Common myeloid progenitor, CD34-positive (primary cell): Measurements from ENCODE around the gene TUFT1. TPM values are rescaled to one million over a fixed set of nuclear protein-coding genes. Genes with fewer than 3 reads are reported as not detected.

ENCODE experiments used
- CTCF ChIA-PET: fragments of 350-600 bp; sonication (Branson Sonifier 250); formaldehyde crosslinking; loops from one replicate; lab custom pipeline; 2021; ENCODE audit warnings: antibody characterized with exemption; lab: Charles Lee
- POLR2A ChIA-PET: fragments of 350-600 bp; sonication (Branson Sonifier 250); formaldehyde crosslinking; loops from one replicate; lab custom pipeline; 2021; ENCODE audit warnings: antibody characterized with exemption; lab: Charles Lee
- DNase-seq, 3 donors: peaks; one replicate each; pipeline versions ENCODE4 v3.0.0 to v3.0.0-alpha.2; 2013
- H3K27ac ChIP-seq, 2 experiments: 1 replicate in 1 of 2; 2 replicates in 1 of 2; pipeline ENCODE4 v1.7.0; 2013; ENCODE audit warnings: inconsistent platforms in 2 of 2, low read length in 2 of 2, mild to moderate bottlenecking in 2 of 2, low read depth in 1 of 2, moderate library complexity in 1 of 2; ENCODE audit not compliant: severe bottlenecking in 2 of 2, insufficient read depth in 1 of 2, poor library complexity in 1 of 2
- H3K27me3 ChIP-seq, 5 experiments: replicated peaks in 2 of 5; 1 replicate in 3 of 5; 2 replicates in 2 of 5; pipeline versions ENCODE4 v1.6.1 to v1.7.0; 2013; ENCODE audit warnings: low read length in 4 of 5, mild to moderate bottlenecking in 2 of 5, moderate library complexity in 2 of 5, inconsistent platforms in 1 of 5; ENCODE audit not compliant: insufficient read depth in 5 of 5, control insufficient read depth in 4 of 5
- H3K36me3 ChIP-seq, 4 experiments: 1 replicate in 2 of 4; 2 replicates in 2 of 4; pipeline versions ENCODE4 v1.6.1 to v1.7.0; 2013; ENCODE audit warnings: low read length in 3 of 4, control low read depth in 1 of 4, mild to moderate bottlenecking in 1 of 4; ENCODE audit not compliant: control insufficient read depth in 4 of 4, insufficient read depth in 4 of 4
- H3K4me1 ChIP-seq, 4 experiments: 1 replicate in 3 of 4; 2 replicates in 1 of 4; pipeline versions ENCODE4 v1.6.1 to v1.7.1; 2013; ENCODE audit warnings: low read length in 3 of 4, mild to moderate bottlenecking in 3 of 4, control low read depth in 1 of 4, inconsistent platforms in 1 of 4, moderate library complexity in 1 of 4; ENCODE audit not compliant: control insufficient read depth in 4 of 4, insufficient read depth in 4 of 4; ENCODE audit errors: control extremely low read depth in 1 of 4
- H3K4me3 ChIP-seq, 7 experiments: 1 replicate in 4 of 7; 2 replicates in 3 of 7; pipeline versions ENCODE4 v1.5.1 to v1.7.0; 2013; ENCODE audit warnings: mild to moderate bottlenecking in 7 of 7, low read length in 6 of 7, moderate library complexity in 6 of 7, inconsistent platforms in 2 of 7, low read depth in 2 of 7, control low read depth in 1 of 7; ENCODE audit not compliant: insufficient read depth in 4 of 7, control insufficient read depth in 1 of 7; ENCODE audit errors: extremely low read depth in 1 of 7
- H3K9me3 ChIP-seq, 5 experiments: 1 replicate in 4 of 5; 2 replicates in 1 of 5; pipeline versions ENCODE4 v1.6.1 to v1.7.1; 2013; ENCODE audit warnings: low read length in 4 of 5, mild to moderate bottlenecking in 2 of 5, inconsistent platforms in 1 of 5, low read depth in 1 of 5, moderate library complexity in 1 of 5; ENCODE audit not compliant: control insufficient read depth in 4 of 5, insufficient read depth in 2 of 5; ENCODE audit errors: control extremely low read depth in 1 of 5
- WGBS: methylation state at CpG from one replicate; pipeline ENCODE4 v1.1.5; 2013; ENCODE audit not compliant: insufficient coverage; 5-methylcytosine and 5-hydroxymethylcytosine counted together
- polyA plus RNA-seq: library from polyadenylated mRNA; unstranded; fragments of 120-200 nt; gene quantifications from one replicate; pipeline ENCODE4 v1.2.1, GENCODE V29; 2013

TUFT1 gene, protein sequence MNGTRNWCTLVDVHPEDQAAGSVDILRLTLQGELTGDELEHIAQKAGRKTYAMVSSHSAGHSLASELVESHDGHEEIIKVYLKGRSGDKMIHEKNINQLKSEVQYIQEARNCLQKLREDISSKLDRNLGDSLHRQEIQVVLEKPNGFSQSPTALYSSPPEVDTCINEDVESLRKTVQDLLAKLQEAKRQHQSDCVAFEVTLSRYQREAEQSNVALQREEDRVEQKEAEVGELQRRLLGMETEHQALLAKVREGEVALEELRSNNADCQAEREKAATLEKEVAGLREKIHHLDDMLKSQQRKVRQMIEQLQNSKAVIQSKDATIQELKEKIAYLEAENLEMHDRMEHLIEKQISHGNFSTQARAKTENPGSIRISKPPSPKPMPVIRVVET
- polyA plus RNA-seq = 2.4 TPM

GRCh38 chr1:151540021-151540981 is at the start of gene TUFT1:
Gene TUFT1 (plus strand): TSS chr1:151540309. CDS start chr1:151540367, 58 bp downstream.
- DNase-seq = peak; percentile 92 to 97 (median 96)
- no peaks in the 10 kb centered on the region for H3K9me3 ChIP-seq
- peaks cover 6 to 22% (median 20%) of the 10 kb centered on the region in 4 experiments for H3K4me1 ChIP-seq
- under 1% methylated on average over 64 of the region's 70 CpGs for WGBS
- POLR2A ChIA-PET = interaction anchor here (0.5 to 0.6 kb wide), 3 partner anchors 16 to 290 kb away, joined by 3 to 4 read pairs (median 3); no protein-coding TSS in a partner anchor
- peak within 1 kb of the TSS in 1 of 2 experiments; percentile 25 for H3K27ac ChIP-seq
- no peaks in the 10 kb centered on the region for H3K36me3 ChIP-seq
- peak within 1 kb of the TSS; percentile 73 to 90 (median 78) for H3K4me3 ChIP-seq
- H3K27me3 ChIP-seq = peaks cover 0 to 10% (median 4%) of the 10 kb centered on the region in 5 experiments
- CTCF ChIA-PET = interaction anchor here (1.2 to 1.7 kb wide), 4 partner anchors 11 to 194 kb away, joined by 3 to 7 read pairs (median 4); no protein-coding TSS in a partner anchor

DNA sequence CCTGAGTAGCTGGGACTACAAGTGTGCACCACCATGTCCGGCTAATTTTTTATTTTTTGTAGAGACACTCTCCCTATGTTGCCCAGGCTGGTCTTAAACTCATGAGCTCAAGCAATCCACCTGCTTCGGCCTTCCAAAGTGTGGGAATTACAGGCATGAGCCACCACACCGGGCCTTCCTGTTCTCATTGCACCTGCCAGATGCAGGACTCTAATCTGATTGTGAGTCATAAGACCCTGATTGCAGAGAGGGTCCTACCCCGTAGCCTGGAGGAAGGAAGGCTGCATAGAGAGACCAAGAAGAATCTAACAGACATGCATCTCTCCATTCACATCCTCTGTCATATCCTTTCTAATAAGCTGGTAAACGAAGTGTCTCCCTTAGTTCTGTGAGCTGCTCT is 48.5 kb upstream of the TUFT1 start:
- CTCF ChIA-PET = interaction anchor here (2.0 kb wide), 1 partner anchor 13 kb away, joined by 6 read pairs; no protein-coding TSS in a partner anchor
- no peak for DNase-seq
- H3K36me3 ChIP-seq = no peaks in the 10 kb centered on the region

GRCh38 chr1:151492120-151492519 is 48.0 kb upstream of the TUFT1 start:
- no peak overlapping the region for H3K27ac ChIP-seq
- no peak overlapping the region for H3K4me3 ChIP-seq
- H3K4me1 ChIP-seq = no peaks in the 10 kb centered on the region
- H3K36me3 ChIP-seq = no peaks in the 10 kb centered on the region
- POLR2A ChIA-PET = no interaction called here
- CTCF ChIA-PET = interaction anchor here (2.0 kb wide), 1 partner anchor 12 kb away, joined by 6 read pairs; no protein-coding TSS in a partner anchor
- no peaks in the 10 kb centered on the region for H3K27me3 ChIP-seq
- WGBS = 57% methylated on average over 1 of the region's 1 CpG
- no peak for DNase-seq
- H3K9me3 ChIP-seq = no peaks in the 10 kb centered on the region

More for the DNA sequence above, 48.5 kb upstream of the TUFT1 start:
- H3K4me3 ChIP-seq = no peak overlapping the region
- WGBS = 88% methylated on average over 5 of the region's 5 CpGs
- no peaks in the 10 kb centered on the region for H3K9me3 ChIP-seq
- POLR2A ChIA-PET = interaction anchor here (0.9 kb wide), 1 partner anchor 10 kb away, joined by 3 read pairs; no protein-coding TSS in a partner anchor
- H3K27me3 ChIP-seq = no peaks in the 10 kb centered on the region
- H3K27ac ChIP-seq = no peak overlapping the region
- H3K4me1 ChIP-seq = no peaks in the 10 kb centered on the region

- ChIA-PET CTCF (interaction anchor here (1.7 to 2.0 kb wide), 2 partner anchors 9 to 11 kb away, joined by 6 read pairs; no protein-coding TSS in a partner anchor), POLR2A (no interaction called here)
- H3K9me3 ChIP-seq = no peaks in the 10 kb centered on the region
- H3K27ac ChIP-seq = no peak overlapping the region
- no peaks in the 10 kb centered on the region for H3K36me3 ChIP-seq
- no peak overlapping the region for H3K4me3 ChIP-seq
- no peaks in the 10 kb centered on the region for H3K27me3 ChIP-seq
- no peak for DNase-seq
- 92% methylated on average over 3 of the region's 3 CpGs for WGBS
- H3K4me1 ChIP-seq = no peaks in the 10 kb centered on the region
Measured at GRCh38 chr1:151493042-151493441, 47.1 kb upstream of the TUFT1 start.

- CTCF ChIA-PET = interaction anchor here (1.0 to 1.3 kb wide), 4 partner anchors 9 to 30 kb away, joined by 3 read pairs; no protein-coding TSS in a partner anchor
- POLR2A ChIA-PET = no interaction called here
- Histone ChIP-seq H3K9me3 (no peaks in the 10 kb centered on the region), H3K27ac (no peak overlapping the region), H3K36me3 (no peaks in the 10 kb centered on the region), H3K27me3 (peaks cover 0 to 2% (median 0%) of the 10 kb centered on the region in 5 experiments), H3K4me3 (no peak overlapping the region), H3K4me1 (no peaks in the 10 kb centered on the region)
- peak in 2 of 3 donors; percentile 41 to 42 for DNase-seq
- WGBS = no CpG with 5 or more reads among the region's 1 CpG
Measured at GRCh38 chr1:151494741-151495281, 45.3 kb upstream of the TUFT1 start.

DNA sequence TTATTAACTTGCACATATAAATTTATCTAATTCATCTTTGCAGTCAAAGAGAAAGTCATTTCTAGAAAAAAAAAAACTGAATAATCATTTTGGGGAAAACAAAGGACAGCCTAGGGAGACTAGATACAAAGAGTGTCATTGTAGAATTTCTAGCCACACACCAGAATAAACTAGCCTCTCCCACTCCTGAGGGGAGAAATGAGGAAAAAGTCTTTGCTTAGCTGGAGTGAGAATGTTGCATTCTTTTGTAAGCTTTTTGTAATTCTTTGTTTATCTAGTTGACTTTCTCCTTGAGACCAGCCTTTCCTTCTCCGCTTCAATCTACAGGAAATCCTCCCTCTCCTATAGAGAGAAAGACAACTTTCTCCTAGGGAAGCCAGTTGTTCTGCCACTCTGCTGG is 44.8 kb upstream of the TUFT1 start:
- ChIA-PET CTCF (interaction anchor here (1.0 to 1.3 kb wide), 3 partner anchors 10 to 30 kb away, joined by 3 read pairs; no protein-coding TSS in a partner anchor), POLR2A (no interaction called here)
- Histone ChIP-seq H3K36me3 (no peaks in the 10 kb centered on the region), H3K27ac (no peak overlapping the region), H3K4me3 (no peak overlapping the region), H3K9me3 (no peaks in the 10 kb centered on the region), H3K4me1 (no peaks in the 10 kb centered on the region), H3K27me3 (peaks cover 0 to 3% (median 0%) of the 10 kb centered on the region in 5 experiments)
- WGBS = 100% methylated on average over 1 of the region's 1 CpG
- DNase-seq = no peak
